OCI-LY7 (cell line): ENCODE results near the gene STX12.

Experiments
- CTCF ChIP-seq: fragments of 200-600 bp; sonication (generic); conservative IDR thresholded peaks from 2 replicates; pipeline ENCODE4 v1.5.1; 2014; ENCODE audit warnings: mild to moderate bottlenecking, antibody characterized with exemption, low read length, moderate library complexity, mixed read lengths
- EZH2phosphoT487 ChIP-seq: fragments of 200-600 bp; sonication (generic); IDR thresholded peaks from 2 replicates; pipeline ENCODE4 v1.6.1; 2018; ENCODE audit warnings: low read depth, borderline replicate concordance, mild to moderate bottlenecking, mixed run types, antibody characterized with exemption, low read length, moderate library complexity, mixed read lengths

- TF ChIP-seq CTCF (no peak), EZH2phosphoT487 (no peak)
Measured at GRCh38 chr1:27785781-27786455, 12.9 kb downstream of the STX12 start.
